Measurements from ENCODE around the gene AIFM2.
"Not testable (repeated sequence)": the region's sequence is repeated elsewhere in the genome, so short reads cannot be mapped to it uniquely, and the experiment has no call there.

Gene AIFM2

DNA sequence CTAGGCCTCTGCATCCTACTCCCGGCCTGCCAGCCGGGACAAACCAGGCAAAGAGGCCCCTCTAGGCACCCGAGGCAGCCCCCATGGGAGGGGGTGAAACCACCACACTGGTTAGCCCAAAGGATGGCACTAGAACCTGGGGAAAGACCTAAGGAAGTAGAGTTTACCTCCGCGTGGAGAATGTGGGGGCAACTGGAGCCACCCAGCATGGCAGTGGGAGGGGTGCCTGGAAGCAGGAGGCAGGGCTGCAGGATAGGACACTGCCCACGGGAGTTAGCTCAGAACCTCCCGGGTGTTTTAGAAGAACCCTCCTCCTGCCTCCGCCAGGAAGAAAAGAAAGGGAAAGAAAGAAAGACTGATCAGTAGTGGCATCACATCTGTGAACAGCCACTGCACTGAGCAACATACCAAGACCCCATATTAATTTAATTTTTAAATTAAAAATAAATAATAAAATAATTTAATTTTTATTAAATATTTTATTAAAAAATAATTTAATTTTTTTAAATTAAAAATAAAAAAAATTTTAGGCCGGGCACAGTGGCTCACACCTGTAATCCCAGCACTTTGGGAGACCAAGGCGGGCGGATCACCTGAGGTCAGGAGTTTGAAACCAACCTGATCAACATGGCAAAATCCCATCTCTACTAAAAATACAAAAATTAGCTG is 11.2 kb downstream of the AIFM2 start:
- no peak for DNase-seq

- DNase-seq = no peak
Observed at GRCh38 chr10:70120417-70120816, 12.2 kb downstream of the AIFM2 start.

DNA sequence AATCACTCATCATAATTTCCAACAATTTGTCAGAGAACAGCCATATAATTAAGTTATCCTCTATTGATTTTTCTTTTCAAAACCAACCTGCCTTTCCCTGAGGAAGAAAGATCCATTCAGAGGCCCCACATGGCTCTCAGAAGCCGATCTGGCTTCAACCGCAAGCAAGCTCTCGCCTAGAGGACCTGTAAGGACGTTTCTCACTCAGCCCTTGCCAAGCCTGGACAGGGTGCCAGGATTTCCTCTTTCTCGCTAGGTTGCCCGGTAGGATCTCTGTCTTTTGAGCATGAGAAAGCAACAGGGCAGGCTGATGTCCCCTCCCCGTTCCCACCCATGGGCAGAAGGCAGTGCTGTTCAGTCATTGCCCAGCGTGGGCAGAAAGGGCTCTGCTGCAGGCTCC is 13.0 kb downstream of the AIFM2 start:
- DNase-seq = no peak

GRCh38 chr10:70119197-70119596 is 13.4 kb downstream of the AIFM2 start:
- DNase-seq = no peak

DNA sequence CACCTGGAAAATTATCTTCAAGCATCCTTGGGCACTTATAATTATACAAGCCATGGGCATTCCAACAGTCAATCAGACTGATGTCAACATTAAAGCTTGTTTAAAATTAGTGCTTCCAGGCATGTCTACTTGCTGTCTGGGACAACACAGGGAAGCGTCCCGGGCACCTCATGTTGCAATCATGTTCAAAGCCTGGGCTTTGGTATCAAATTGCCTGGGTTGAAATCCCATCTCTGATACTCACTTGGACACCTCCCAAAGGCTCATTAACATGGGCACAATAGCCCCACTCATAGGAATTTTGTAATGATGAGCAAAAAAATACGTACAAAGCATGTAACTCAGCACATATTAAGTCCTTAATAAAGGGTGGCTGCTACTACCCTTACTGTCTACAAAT is 14.4 kb downstream of the AIFM2 start:
- DNase-seq = no peak

DNA sequence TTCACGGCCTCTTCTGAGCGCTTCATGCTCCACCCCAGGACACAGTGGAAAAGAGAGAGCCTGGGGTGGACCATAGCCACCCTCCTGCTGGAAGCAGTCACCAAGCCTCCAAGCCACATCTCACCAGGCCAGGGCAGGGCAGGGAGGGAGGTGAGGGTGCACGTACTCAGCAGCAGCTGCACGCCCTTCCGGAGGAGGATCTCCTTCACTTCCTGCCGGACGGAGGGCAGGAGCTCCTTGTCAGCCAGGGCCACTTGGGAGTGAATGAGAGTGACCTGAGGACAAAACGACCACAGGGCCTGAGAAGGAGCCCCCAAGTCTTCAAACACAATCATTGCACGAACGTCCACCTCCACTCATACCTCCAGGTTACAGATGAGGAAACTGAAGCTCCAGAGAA is 15.0 kb downstream of the AIFM2 start:
- no peak for DNase-seq

DNA sequence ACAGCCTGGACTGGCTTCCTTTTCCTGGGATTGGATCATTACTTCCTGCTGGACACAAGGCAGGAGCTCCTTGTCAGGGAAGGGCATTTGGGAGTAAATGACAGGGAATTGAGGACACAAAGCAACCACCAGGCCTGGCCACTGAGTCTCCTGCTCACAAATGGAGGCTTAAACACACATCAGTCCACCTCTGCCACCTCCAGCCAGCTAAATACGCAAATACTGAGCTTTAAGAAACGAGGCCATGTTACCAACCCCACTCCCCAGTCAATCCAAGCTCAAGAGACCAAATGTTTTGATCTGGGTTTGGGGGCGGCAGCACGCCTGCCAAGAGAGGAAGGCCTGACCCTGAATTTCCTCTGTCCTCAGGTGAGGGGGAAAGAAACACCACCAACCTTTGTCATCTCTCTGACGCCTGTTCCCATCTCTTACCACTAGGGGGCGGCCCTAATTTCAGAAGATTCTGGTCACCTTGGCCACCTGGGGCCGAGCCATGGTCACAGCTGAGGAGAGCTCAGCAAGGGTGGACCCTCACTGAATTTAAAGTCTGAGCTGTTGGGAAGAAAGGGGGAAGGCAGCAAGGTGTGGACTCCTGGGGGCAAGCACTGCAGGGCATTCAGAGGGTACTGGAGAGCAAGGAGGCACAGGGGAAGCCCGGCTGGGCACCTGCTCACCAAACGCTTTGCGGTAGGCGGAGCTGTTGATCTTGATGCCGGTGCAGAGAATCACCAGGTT is 16.5 kb downstream of the AIFM2 start:
- DNase-seq = no peak

GRCh38 chr10:70114902-70115301 is 17.7 kb downstream of the AIFM2 start:
- DNase-seq = no peak

DNA sequence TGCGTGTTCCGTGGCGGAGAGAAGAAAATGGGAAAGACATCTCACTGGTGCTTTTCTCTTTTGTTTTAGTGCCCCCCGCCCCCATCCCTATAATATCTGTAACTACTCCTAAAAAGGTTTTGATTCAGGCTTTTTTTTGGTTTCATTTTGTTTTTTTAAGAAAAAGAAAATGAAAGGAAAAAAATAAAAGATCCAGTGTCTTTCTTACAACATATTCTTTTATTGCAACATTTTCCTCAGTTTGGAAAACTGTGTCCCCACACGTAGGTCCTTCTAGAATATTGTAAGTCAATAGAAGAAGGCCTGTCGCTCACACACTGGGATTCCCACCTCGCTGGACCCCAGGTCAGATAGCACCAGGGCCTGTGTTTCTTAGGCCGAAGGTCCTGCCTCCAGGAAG is 20.6 kb downstream of the AIFM2 start:
- no peak for DNase-seq

GRCh38 chr10:70111496-70111895 is 21.1 kb downstream of the AIFM2 start:
- DNase-seq = no peak

DNA sequence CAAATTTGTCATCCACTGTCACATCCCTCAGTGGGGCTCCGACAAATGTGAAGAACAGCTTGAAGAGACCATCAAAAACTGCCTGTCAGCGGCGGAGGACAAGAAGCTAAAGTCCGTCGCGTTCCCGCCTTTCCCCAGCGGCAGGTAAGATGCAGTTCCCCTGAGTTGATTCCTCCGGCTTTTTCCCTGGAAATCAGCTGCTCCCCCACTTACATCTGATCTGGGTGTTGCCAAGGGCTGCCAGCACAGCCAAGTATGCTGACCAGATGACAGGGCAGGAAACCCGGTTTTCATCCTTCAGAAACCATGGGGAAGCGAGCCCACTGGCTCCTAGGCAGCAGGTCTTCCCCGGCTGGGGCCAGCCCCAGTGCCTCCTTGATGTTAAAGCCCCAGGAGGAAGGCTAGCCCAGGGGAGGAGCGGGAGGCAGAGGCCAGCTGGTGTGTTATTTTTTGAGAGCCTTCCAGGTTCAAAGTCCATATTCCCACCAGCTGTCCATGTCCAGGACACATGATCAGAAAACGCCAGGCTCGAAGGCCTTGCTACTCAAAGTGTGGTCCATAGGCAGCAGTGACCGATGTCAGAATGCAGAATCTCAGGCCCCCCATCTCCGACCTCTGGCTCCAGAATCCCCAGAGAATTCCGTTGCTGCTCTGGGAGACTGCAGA is 23.4 kb downstream of the AIFM2 start:
- no peak for DNase-seq

GRCh38 chr10:70106958-70107791 is 25.4 kb downstream of the AIFM2 start:
- no peak for DNase-seq

GRCh38 chr10:70101668-70102067 is 31.0 kb downstream of the AIFM2 start:
- DNase-seq = no peak

GRCh38 chr10:70101068-70101562 is 31.5 kb downstream of the AIFM2 start:
- not testable (repeated sequence) for DNase-seq

- no peak for DNase-seq
Observed at GRCh38 chr10:70098271-70098670, 34.4 kb downstream of the AIFM2 start.

DNA sequence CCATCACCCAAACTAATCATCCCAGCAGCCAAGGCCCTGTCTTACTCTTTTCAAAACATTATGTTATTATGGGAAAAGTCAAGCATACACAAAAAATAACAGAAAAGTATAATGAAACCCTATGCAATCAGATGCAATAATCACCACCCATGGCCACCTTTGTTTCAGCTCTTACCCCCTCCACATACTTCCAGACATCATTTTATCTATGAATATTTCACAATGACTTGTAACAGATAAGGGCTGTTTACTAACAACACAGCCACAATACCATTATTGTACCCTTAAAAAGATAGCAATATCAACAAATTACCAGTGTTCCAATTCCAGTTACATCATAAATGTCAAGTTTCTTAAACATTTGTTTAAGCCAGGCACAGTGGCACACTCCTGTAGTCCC is 35.2 kb downstream of the AIFM2 start:
- DNase-seq = no peak

DNA sequence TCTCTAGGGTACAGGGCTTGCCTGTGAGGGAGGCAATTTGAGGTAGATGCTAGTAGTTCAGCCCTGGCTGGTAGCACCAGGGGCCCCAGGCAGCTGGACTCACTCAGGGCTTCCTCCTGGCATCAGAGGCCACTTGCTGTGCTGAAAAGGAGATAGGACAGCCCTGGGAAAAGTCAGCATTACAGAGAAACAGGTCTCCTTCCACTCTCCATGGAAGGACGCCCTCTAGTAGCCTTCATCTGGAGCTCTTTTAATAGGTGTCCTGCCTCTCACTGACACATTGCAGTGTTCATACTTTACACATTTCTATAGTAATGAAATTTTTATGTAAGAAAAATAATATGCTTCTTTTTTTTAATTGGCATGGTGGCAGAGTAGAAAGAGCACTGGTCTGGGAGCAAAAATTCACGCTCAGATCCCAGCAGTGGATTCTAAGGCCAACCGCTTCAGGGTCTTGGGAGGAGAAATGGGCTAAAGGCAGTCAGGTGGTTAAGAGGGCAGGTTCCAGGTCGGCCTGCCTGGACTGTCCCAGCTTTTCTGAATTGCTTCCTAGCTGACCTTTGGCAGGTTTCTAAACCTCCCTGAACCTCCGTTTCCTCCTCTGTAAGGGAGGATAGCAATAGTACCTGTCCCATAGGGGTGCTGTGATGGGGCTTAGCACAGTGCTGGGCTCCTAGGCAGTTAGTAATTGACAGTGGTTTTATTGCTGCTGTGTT is 35.8 kb downstream of the AIFM2 start:
- no peak for DNase-seq

- no peak for DNase-seq
Observed at GRCh38 chr10:70096016-70096704, 36.5 kb downstream of the AIFM2 start.

DNA sequence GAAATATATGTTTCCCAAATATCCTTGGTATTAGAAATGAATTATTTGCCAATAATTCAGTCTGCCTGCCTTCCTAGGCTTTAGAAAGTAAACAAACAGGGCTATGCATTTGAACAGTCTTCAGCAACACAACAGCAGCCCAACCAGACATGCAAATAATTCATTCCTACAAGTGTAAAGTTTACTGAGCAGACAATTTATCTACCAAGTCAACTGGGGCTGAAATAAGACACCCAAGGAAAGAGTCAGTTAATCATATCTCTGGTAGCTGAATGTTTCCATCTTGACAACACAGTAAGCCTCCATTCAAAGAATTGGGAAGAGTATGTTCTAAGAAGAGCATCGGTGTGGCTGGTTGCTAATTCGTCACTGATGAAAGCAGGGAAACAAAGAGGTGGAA is 38.4 kb downstream of the AIFM2 start:
- no peak for DNase-seq

DNA sequence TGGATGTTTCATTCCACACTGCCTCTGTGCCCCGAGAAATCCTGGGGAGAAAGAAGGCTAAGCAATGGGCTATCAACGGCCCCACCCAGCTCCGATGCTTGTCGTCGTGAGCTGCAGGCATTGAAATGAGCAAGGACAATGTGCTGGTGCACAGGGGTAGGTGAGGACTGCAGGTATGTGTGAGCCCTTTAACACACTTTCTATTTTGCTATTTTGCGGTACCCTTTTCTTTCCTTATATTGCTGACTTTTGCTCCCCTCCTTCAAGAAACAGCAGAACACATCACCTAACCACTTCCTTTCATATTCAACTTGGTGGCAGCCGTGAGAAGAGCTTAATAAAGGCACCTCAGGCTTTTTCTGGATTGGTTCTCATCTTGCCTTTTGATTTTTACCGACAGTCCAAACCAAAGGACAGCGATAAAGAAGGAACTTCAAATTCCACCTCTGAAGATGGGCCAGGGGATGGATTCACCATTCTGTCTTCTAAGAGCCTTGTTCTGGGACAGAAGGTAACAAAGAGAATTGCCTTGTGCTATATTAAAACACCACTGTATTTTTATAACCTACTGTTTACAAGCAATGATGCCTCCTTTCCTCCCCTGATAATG is 39.2 kb downstream of the AIFM2 start:
- no peak for DNase-seq

- DNase-seq = no peak
Observed at GRCh38 chr10:70092389-70092718, 40.3 kb downstream of the AIFM2 start.
